Thymus (tissue), 11 donors: ENCODE data around the gene MAP2K4. TPM values are rescaled to one million over a fixed set of nuclear protein-coding genes. Genes with fewer than 3 reads are reported as not detected.

Experiments used
- DNase-seq, 9 donors: peaks; one replicate each; pipeline ENCODE4 v3.0.0-alpha.2; 2013; ENCODE audit warnings: low spot score in 9 of 9, low read depth in 6 of 9, missing footprints in 1 of 9
- H3K27ac ChIP-seq, 2 donors: one replicate each; pipeline ENCODE4 v1.5.1; 2013; ENCODE audit warnings: control low read depth in 1 of 2, low read depth in 1 of 2, low read length in 1 of 2, mild to moderate bottlenecking in 1 of 2, moderate library complexity in 1 of 2
- H3K27me3 ChIP-seq, 2 donors: one replicate each; pipeline ENCODE4 v1.5.1; 2013; ENCODE audit warnings: low read length in 1 of 2; ENCODE audit not compliant: control insufficient read depth in 2 of 2, insufficient read depth in 1 of 2
- H3K36me3 ChIP-seq, 2 donors: one replicate each; pipeline ENCODE4 v1.5.1; 2013; ENCODE audit warnings: low read length in 1 of 2, mild to moderate bottlenecking in 1 of 2, moderate library complexity in 1 of 2; ENCODE audit not compliant: control insufficient read depth in 2 of 2, insufficient read depth in 2 of 2
- H3K4me1 ChIP-seq, 2 donors: one replicate each; pipeline ENCODE4 v1.5.1; 2013; ENCODE audit warnings: low read length in 2 of 2; ENCODE audit not compliant: control insufficient read depth in 2 of 2, insufficient read depth in 2 of 2
- H3K4me3 ChIP-seq, 2 donors: one replicate each; pipeline ENCODE4 v1.5.1; 2013; ENCODE audit warnings: low read length in 2 of 2, control low read depth in 1 of 2, mild to moderate bottlenecking in 1 of 2
- H3K9me3 ChIP-seq, 2 donors: one replicate each; pipeline ENCODE4 v1.5.1; 2013; ENCODE audit warnings: low read length in 1 of 2, mild to moderate bottlenecking in 1 of 2; ENCODE audit not compliant: control insufficient read depth in 2 of 2, insufficient read depth in 1 of 2
- WGBS: extraction: QIAGEN DNeasy Blood & Tissue Kit; methylation state at CpG from one replicate; pipeline ENCODE4 v1.1.7; 2013; 5-methylcytosine and 5-hydroxymethylcytosine counted together
- polyA plus RNA-seq: library from polyadenylated mRNA; stranded (reverse); fragments of 200-250 nt; gene quantifications from one replicate; pipeline ENCODE4 v1.2.3, GENCODE V29; 2013
- total RNA-seq: library from RNA; stranded (reverse); fragments of 120-200 nt; gene quantifications from one replicate; pipeline ENCODE4 v1.2.4, GENCODE V29; 2013
- donor health status: healthy.

Gene MAP2K4
- total and polyA plus RNA-seq, 2 donors = 23.8 to 42.3 TPM

DNA sequence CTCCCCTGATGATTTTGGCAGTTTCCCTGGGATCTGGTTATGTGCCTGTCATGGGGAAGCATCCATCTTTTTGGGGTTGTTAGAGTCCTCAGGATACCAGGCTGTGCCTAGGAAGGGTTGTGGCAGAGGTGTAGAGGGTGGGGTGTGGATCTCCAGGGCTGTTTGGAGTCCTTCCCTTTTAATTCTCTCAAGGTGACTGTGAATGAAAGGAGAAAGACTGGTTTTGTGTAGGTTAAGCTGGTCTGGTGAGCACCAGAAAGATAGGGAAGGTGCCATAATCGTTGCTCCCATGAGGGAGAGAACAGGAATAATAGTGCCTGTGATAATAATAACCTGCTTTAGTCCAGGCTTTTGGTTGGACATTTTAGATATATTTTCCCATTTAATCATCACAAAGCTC is 7.0 kb downstream of the MAP2K4 start:
- H3K4me3 ChIP-seq = no peak overlapping the region
- no peaks in the 10 kb centered on the region for H3K36me3 ChIP-seq
- DNase-seq = no peak
- peaks cover 0 to 2% of the 10 kb centered on the region in 2 donors for H3K4me1 ChIP-seq
- no peaks in the 10 kb centered on the region for H3K9me3 ChIP-seq
- 98% methylated on average over 1 of the region's 1 CpG for WGBS
- no peaks in the 10 kb centered on the region for H3K27me3 ChIP-seq
- no peak overlapping the region for H3K27ac ChIP-seq

DNA sequence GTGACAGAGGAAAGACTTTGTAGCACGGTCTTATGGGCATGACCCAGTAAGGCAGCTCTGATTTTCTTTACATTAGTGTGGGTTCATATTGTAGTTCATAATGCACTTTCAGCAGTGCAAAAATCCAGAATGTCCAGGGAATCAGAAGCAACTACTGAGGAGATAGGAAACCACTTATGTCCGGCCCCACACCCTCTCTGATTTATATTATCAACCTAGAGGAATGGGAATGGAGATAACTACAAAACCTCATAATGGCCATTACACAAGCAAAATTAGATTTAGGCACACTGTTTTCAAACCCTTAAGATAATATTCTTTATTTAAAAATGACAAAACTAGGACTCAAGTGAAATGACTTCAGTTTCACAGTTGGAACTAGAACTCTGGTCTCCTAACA is 7.9 kb downstream of the MAP2K4 start:
- no peaks in the 10 kb centered on the region for H3K4me1 ChIP-seq
- H3K9me3 ChIP-seq = no peaks in the 10 kb centered on the region
- no peaks in the 10 kb centered on the region for H3K36me3 ChIP-seq
- 98% methylated on average over 2 of the region's 2 CpGs for WGBS
- H3K27ac ChIP-seq = no peak overlapping the region
- no peak overlapping the region for H3K4me3 ChIP-seq
- H3K27me3 ChIP-seq = no peaks in the 10 kb centered on the region
- DNase-seq = no peak

DNA sequence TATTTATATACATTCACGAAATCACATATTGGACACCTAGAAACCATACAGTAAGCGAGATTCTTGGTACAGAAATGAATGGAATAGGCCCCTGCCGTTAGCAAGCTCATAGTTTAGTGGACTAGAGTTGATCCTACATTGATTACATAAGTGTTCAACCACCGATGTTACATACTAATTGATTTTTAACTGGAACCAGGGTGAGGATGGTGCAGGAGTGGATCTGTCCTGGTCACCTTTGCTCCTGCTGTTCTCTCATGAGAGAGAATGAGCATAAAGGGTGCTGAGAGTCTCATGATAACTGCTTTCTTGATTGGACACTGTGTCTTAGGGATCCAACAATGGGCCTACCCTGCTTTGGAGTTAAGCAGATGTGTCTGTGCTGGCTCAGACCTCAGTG is 13.9 kb downstream of the MAP2K4 start:
- H3K27ac ChIP-seq = no peak overlapping the region
- no peaks in the 10 kb centered on the region for H3K36me3 ChIP-seq
- DNase-seq = no peak
- WGBS = 97% methylated on average over 4 of the region's 4 CpGs
- H3K27me3 ChIP-seq = no peaks in the 10 kb centered on the region
- H3K9me3 ChIP-seq = no peaks in the 10 kb centered on the region
- H3K4me3 ChIP-seq = no peak overlapping the region
- H3K4me1 ChIP-seq = no peaks in the 10 kb centered on the region

DNA sequence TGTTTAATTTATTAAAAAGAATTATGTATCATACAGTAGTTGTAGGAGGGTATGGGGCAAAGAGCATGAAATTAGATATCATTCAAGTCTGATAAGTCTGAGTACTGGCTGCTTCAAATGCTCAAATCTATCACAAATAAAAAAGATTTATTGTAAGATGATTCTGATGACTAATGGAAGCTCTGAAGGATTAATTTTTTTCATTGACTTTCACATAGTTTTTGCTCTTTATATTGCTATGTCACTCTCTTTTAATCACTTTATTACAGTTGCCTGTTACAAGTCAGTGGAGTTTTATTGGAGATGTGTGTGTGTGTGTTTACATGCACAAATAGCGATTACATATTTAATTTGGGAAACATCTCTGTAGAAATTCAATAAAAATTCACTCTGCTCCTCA is 15.0 kb downstream of the MAP2K4 start:
- Histone ChIP-seq H3K4me3 (no peak overlapping the region), H3K36me3 (no peaks in the 10 kb centered on the region), H3K4me1 (no peaks in the 10 kb centered on the region), H3K9me3 (no peaks in the 10 kb centered on the region), H3K27me3 (no peaks in the 10 kb centered on the region), H3K27ac (no peak overlapping the region)
- WGBS = 95% methylated on average over 1 of the region's 1 CpG
- DNase-seq = no peak

DNA sequence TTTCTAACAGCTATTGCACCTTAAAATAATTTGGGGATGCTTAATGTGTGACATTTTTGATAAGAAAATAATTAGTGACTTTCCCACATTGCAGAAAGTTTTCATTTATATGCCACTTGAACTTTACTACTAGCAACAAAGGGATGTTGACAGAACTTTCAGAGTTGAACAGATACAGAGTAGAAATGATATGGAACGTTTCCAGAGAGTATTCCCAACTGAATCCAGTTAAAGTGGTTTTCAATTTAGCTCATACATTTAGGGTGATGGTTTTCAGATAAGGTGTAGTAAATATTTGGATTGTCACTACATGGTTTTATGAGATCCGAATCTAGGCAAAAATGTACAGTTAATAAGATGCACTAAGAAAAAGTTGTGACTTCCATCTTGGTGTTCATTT is 17.3 kb downstream of the MAP2K4 start:
- H3K4me3 ChIP-seq = no peak overlapping the region
- no peaks in the 10 kb centered on the region for H3K27me3 ChIP-seq
- no peak overlapping the region for H3K27ac ChIP-seq
- no peaks in the 10 kb centered on the region for H3K36me3 ChIP-seq
- no peaks in the 10 kb centered on the region for H3K9me3 ChIP-seq
- no peaks in the 10 kb centered on the region for H3K4me1 ChIP-seq
- 70% methylated on average over 2 of the region's 2 CpGs for WGBS
- no peak for DNase-seq

DNA sequence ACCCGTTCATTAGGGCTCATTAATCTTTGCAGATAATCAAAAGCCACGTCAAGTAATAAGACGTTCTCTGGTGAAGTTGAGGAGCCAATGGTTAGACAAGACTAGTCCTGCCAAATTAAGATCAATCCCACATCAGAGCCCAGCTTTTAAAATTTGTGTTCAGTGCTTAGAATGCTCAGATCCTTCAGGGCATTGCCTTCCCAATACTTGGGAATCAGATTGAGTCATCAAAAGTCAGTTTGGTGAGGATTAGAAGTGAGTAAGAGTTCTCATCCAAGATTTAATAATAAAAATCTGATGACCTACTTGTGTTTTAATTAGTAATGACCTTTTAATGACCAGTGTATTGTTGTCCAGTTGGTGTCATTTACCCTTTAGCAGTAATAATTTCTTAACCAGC is 19.8 kb downstream of the MAP2K4 start:
- no peaks in the 10 kb centered on the region for H3K4me1 ChIP-seq
- H3K9me3 ChIP-seq = no peaks in the 10 kb centered on the region
- 96% methylated on average over 3 of the region's 3 CpGs for WGBS
- no peak for DNase-seq
- H3K4me3 ChIP-seq = no peak overlapping the region
- H3K27ac ChIP-seq = no peak overlapping the region
- no peaks in the 10 kb centered on the region for H3K36me3 ChIP-seq
- no peaks in the 10 kb centered on the region for H3K27me3 ChIP-seq

DNA sequence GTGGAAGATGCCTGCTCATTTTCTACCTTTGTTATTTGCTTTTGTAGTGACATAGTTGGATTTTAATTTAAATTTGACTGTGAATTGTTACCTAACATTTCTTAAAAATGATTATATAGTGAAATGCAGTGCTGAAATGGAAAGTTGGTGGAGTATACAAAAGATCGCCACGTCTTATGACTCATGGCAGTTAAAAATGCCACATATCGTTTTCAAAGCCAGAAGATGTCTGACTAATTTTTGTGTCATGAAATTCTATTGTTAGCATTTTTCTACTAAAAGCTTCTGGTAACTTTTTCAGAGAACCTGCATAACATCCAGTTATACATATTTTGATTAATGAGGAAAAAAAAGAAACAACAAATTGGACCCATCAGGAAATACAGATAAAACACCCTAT is 20.6 kb downstream of the MAP2K4 start:
- 95% methylated on average over 3 of the region's 3 CpGs for WGBS
- DNase-seq = no peak

DNA sequence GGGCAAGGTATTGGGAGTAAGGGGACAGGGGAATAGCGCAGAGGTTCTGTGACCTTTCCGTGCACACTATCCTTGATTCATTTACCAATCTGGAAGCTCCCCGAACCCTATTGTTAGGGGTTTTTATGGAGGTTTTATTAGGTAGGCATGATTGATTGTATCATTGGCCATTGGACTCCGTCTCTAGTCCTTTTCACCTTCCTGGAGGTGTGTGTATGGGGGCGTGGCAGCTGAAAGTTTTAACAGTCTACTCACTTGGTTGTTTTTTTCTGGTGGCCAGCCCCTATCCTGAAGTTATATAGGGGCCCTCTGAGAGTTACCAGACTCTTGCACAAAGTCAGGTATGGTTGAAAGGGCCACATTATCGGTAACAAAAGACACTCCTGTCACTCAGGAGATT is 23.0 kb downstream of the MAP2K4 start:
- Histone ChIP-seq H3K4me3 (no peak overlapping the region), H3K36me3 (no peaks in the 10 kb centered on the region), H3K27me3 (no peaks in the 10 kb centered on the region), H3K4me1 (no peaks in the 10 kb centered on the region), H3K27ac (no peak overlapping the region), H3K9me3 (no peaks in the 10 kb centered on the region)
- DNase-seq = no peak
- over 99% methylated on average over 6 of the region's 6 CpGs for WGBS

More for the DNA sequence above, 20.6 kb downstream of the MAP2K4 start:
- Histone ChIP-seq H3K4me3 (no peak overlapping the region), H3K9me3 (no peaks in the 10 kb centered on the region), H3K36me3 (no peaks in the 10 kb centered on the region), H3K27ac (no peak overlapping the region), H3K27me3 (no peaks in the 10 kb centered on the region), H3K4me1 (no peaks in the 10 kb centered on the region)

DNA sequence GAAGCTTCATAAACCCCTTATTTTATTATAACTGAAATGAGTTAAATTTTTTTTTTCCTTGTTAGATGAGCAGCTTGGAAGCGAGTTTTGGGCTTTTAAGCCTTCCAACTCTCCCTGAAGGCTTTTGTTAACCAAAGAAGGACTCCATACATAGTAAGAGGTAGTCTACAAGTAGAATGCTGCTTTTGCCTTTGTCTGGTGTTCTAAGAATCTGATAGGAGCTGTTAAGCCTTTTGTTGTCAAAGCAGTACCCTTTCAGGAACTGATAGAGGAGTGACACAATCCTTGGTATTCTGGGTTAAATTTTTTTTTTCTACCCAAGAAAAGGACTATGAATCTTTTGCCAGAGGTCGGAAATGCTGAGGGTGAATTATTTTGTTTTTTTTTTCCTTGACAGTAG is 26.1 kb downstream of the MAP2K4 start:
- DNase-seq = no peak
- Histone ChIP-seq H3K27ac (no peak overlapping the region), H3K9me3 (no peaks in the 10 kb centered on the region), H3K27me3 (no peaks in the 10 kb centered on the region), H3K36me3 (no peaks in the 10 kb centered on the region), H3K4me1 (no peaks in the 10 kb centered on the region), H3K4me3 (no peak overlapping the region)
- 82% methylated on average over 2 of the region's 2 CpGs for WGBS
